NCI-H1417 (cell line): ENCODE measurements around the gene DOCK1.

Source experiments
- DNase-seq, 3 experiments: peaks; one replicate each; lab custom pipeline; 2025; lab: John Stamatoyannopoulos, UW

Gene DOCK1

DNA sequence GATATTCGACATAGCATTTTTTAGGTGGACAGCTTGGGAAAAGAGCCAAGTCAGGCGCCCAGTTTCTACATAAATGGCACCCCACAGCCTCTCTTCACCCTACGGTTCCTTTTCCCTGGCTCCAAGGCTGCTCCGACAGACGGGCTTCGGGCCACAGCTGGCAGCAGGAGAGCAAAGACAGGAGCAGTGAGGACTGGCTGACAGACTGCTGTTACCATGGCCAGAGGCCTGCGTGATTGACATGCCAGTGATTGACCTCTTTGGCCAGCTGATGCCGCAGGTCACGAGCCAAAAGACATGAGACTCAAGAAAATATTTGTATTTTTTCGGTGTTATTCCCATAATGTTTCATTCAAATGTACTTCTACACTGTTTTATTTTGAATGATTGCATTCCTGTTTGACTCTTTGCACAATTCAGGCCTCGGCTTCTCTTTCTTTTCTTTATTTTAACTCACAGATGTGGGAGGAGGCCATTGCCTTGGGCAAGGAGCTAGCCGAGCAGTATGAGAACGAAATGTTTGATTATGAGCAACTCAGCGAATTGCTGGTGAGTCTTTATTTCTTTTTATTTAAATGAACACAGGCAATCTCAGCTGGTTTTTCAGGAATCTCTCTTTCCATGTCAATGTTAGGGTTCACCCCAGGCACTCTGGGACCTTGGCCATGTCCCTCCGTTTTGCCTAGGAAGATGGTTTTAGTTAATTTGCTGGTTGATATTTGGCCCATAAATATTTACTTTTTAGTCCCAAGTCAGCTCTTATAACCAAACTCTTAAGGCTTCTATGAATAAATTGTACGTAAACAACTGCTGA, 497.6 kb downstream of the DOCK1 start:
- DNase-seq, result no peak

DNA sequence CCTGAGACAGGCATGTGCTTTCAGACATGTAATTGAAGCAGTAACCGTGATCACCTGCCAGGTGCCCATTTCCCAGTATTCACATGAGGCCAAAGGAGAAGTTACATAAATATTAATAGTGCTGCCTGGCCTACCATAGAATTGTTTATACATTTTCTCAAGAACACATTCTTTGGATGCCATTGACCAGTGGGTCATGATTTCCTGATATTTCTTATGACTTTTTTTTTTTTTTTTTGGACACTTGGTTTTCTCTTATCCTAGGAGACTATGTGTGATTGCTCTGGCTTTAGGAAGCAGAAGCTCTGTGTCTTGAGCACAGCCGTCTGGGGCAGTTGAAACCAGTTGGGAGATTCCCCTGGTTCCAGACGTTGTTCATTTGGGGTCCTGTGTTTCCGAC, 500.0 kb downstream of the DOCK1 start:
- DNase-seq, result no peak

DNA sequence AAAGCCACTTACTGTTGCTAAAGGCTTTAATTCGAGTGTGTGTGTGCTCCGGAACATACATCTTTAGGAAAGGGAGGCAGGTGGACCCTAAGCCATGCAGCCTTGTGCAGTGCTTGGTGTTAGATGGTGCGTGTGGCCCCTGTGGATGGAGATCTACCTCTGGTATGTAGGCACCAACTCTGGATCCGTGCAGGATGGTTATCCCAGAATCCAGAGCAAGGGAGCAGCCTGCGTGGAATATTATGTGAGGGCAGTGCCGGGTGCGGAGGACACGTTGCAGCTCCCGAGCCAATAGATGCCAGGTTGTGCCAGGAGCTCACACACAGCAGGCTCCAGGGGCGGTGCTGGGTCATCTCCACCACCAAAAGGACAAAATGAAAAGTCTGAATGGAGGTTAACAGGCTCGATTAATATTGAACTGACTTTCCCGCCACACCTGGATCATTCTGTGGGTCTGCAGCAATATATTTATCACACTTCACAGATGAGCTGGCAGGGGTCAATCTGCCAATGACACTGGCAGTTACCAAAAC, 500.9 kb downstream of the DOCK1 start:
- no peak for DNase-seq

DNA sequence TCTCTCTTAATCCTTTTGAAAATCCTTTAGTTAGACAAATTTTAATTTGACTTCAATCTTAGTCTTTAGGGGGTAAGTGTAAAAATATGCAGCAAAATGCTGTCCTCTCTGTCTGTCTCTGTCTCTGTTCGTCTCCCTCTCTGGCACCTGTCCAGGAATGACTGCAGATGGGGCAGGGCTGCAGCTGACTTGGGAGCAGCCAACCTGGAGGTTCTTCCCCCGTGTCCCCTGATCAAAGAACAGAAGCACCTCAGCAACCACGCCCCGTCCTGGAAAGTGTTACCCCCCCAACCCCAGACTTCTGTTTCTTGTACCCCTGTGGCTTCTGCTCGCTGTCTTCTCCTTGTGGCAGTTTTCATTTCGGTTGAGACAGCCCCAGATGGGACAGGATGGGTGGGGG, 502.3 kb downstream of the DOCK1 start:
- no peak for DNase-seq

DNA sequence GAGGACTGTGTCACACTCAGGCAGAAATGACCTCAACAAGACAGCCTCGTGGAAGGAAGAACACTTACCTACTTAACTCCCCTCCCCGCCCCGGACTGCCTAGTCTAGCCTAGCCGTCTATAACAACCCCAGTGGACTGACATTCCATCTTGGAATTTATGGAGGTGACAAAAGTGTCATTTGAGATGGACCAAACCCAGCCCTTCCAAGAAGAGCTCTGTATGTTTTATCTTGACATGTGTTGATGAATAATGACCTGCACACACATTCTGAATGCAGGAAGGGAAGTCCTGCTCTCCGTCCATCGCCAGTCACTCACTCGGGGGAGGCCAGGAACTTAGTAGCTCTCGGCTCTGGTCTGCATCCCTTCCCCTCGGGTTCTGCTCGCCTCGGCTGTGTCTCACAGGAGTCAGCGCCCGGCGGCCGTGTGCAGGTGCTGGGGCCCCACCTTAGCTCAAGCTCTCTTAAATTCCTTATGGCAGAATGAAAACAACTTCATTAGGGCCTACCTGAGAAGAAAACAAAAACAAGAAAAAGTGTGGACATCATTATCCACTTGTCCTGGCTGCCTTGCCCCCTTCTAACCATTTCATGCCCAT, 503.0 kb downstream of the DOCK1 start:
- DNase-seq, result no peak

DNA sequence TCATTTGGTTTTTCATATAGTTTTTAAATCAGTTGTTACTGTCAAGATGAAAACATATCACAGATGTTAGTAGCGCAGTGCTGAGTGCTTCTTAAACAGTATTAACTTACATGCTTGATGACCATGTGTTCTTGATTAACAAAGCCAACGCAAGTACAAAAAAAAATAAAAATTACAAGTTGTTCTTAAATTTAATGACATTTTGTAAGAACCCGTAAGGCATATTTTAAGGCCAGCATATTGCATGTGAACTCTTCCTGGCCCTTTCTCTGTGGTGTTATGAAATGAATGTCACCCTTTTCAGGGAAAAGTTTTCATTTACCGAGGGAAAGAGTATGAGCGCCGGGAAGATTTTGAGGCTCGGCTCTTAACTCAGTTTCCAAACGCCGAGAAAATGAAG, 503.5 kb downstream of the DOCK1 start:
- no peak for DNase-seq

DNA sequence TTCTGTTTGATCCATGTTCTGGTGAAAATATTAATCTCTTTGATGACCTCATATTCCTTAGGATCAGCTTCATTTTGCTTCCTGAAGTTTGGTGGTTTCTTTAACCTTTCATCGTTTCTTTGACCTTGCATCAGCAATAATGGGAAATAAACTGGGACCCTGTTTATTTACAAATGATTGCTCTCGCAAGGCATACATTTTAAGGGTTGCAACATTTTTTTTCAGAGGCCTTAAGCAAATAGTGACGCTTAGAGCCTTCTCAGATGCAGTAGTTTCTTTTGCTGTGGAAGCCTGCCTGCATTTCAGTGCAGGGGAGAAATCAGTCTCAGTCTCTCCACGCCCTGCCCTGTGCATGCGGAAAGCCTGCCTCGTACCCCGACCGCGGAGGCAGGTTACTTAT, 504.8 kb downstream of the DOCK1 start:
- no peak for DNase-seq

DNA sequence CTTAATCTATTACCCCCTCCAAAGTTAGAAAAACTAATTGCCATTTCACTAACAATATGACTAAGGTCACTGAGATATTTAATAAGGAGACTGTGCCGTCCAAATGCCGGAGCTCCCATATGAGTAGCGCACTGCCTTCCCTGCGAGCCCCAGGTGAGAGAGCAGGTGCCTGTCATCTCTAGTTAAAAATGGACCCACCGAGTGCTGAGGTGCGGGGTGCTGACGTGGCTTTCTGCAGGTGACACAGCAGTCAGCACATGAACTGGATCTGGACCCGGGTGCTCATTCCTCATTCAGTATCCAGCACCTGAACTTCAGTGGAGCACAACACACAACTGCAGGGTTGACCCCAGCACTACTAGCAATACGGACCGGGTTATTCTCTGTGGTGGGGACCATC, 505.8 kb downstream of the DOCK1 start:
- no peak for DNase-seq

DNA sequence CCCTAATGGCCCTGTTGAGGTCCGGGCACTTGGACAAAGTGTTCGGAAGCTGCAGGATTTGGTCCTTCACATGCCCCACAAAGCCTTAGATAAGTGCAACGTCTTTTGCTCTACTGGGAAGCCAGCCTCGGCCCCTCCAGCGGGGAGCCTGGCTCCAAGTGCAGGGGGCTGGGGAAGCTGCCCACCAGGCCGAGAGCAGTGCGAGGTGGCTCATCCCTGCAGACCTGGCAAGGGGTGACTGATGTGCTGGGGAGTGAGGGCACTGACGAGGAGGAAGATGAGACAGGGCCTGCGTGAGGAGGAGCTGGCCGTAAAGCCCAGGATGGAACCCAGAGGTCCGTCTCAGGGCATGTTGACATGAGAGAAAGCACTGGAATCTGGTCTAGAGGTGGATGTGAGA, 508.1 kb downstream of the DOCK1 start:
- no peak for DNase-seq

DNA sequence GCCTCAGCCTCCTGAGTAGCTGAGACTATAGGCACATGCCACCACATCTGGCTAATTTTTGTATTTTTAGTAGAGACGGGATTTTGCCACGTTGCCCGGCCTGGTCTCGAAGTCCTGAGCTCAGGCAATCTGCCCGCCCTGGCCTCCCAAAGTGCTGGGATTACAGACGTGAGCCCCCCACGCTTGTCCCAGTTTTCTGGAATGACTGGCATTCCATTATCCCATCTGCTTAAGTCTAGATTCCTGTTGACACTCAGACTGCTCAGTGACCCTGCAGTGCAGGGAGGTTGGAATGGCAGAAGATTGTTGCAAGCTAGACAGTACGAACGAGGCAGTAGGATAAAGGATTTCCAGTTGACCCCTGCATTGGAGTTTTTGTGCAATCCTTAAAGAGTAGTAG, 508.8 kb downstream of the DOCK1 start:
- no peak for DNase-seq

DNA sequence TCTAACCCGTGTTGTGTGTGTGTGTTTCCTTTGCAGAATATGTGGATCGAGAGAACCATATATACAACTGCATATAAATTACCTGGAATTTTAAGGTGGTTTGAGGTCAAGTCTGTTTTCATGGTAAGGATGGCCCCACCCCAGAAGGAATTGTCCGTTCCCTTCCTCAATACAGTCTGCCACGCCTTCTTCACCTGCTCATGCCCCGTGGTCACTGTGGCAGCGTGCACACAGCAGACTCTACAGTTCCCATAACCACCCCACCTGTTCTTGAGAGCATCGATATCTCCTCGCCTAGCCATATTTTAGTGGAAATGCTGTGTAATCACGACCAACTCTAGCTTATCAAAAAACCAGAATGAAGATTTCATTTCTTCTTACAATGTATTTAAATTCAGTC, 509.9 kb downstream of the DOCK1 start:
- no peak for DNase-seq

DNA sequence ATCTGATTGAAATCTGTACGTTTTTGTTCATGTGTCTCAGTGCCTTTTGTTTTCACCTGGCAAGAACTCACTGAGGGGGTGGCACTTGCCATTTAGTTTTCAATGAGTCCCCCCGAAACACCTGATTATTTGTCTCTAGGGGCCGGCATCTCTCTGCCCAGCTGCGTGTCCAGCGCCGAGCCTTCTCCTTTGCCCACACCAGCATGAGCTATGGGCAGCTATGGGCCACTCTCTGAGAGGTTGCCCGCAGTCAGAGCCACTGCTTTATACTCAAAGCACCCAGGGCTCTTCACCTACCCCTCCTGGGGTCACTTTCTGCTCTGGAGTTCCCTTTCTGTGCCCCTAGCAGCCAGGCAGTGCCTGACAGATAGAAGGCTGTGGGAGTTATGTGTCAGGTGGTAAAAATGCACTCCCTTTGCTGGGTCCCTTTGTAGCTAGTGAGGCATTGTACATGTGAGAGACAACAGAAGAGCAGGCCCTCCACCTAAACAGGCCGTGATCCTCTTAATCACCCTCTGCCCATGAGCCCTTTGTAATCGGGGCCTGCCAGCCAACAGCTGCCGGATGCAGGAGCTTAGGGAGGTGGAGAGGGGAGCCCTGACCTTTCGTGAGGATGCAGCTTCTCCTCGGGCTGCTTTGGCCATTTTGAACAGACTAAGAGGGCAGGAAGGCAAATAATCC, 510.8 kb downstream of the DOCK1 start:
- no peak for DNase-seq

DNA sequence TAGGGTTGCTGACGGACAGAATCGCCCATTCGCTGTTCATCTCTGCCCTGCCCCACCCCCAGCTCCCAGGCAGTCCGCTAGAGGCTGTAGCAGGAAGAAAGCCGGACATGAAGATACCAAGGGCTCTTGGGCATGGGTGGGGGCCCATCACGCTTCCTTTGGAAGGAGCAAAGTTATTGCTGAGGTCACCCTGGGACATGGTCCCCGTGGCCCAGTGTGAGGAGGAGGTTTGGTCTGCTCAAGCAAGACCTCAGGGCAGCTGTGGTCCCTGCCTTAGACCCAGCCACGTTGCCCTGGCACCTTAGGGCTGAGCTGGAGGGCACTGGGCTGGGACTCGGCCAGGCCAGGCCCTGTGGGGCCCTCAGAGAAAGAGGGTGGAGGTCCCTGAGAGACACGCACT, 511.8 kb downstream of the DOCK1 start:
- DNase-seq, result no peak

DNA sequence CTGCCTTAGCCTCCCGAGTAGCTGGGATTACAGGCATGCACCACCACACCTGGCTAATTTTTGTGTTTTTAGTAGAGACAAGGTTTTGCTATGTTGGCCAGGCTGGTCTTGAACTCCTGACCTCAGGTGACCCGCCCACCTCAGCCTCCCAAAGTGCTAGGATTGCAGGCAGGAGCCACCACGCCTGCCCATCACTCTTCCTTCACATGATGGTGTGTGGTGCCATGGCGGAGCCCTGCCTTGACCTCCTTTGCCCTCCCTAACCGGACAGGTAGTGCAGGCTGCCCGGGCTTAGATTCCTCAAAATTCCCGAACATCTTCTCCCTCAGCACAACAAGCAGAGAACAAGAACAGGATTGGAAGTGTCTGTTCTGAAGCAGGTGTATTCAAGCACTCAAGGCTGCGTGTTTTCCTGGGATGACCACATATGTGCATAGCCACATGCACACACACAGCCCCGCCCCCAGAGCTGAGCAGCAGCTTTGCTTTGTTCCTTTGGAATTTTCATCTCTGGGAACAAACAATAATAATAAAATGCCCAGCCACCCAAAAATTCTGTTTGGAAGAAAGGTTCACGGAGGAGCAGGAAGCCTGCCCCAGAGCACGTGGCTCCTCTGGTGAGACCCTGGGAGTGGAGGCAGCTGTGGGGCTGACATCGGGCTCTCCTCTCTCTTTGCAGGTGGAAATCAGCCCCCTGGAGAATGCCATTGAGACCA, 512.6 kb downstream of the DOCK1 start:
- no peak for DNase-seq

DNA sequence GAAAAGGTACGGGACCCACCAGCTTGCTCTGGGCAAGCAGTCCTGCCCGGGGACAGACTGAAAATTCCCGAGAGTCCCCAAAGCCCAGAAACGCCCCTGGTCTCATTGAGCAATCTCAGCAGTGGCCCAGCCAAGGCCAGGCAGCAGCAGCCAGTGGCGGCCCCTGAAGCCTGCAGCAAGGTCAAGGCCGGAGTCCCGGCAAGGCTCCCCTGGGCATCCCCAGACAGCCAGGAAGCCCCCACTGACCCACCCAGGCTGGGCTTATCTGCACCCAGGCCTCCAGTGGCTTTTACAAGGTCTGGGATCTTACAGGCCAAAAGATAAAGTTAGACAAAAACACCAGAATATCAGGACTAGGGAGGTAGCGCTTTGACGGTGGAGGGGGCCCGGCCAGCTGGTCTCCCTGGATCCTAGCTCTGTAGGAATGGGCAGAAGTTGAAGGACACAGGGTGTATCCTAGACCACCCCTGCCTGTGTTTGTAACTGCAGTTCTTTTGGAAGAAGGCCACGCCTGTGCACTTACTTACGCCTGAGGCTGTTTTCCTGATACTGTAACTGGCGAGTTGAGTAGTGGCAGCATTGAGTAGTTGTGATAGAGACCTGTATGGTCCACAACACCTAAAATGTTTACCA, 513.4 kb downstream of the DOCK1 start:
- no peak for DNase-seq

DNA sequence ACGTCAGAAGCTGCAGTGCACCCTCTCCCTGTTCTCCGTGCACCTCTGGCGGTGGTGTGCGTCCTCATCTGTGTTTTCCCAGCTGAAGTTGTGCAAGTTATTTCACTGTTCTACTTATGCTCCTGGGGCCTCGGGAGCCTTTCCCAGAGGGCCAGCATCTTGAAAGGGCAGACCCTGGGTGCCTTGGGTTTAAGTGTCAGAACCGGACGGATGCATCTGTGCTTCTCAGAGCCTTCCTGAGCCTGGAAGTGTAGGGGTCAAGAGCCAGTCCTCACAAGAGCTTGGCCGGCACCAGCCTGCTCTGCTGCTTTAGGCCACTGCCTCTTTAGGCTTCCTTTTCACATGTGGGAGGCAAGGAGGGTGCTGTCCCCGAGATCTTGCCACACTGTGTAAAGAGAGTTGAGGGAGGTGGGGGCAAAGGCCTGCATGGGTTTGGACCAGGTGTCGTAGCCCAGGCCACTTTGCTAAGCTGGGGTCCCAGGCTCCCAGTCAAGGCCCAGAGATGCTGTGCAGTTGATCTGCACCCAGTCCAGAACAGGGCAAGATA, 515.0 kb downstream of the DOCK1 start:
- DNase-seq, result no peak

DNA sequence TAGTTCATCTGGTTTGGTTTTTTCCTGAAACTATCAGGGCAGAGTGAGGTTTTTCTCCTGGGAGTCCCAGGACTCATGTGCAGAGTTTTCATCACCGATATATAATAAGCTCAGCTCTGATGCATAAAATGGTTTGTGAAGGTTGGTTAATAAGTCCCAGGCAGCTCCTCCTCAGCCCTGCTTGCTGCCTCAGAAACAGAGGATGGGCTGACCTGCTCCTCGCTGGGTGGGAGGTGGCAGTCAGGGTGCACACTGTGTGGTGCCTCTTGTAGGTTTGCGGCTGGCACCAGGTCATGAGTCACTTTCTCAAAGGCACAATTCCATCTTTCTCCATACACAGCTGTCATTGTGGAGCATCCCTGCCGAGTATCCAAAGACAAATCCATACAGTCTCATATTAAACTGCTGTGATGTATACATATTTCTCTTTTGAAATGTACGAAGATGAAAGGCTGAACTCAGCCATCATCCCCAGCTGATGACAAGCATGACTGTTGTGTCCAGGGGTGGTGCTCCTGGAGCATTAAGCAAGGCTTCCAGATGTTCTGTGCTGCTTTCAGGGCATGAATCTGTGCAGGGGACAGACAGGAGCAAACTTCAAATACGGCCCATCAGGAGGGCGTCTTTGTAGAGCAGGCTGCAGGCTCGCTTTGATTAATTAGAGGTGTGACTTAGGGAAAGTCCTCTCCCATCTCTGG, 518.1 kb downstream of the DOCK1 start:
- DNase-seq, result no peak

DNA sequence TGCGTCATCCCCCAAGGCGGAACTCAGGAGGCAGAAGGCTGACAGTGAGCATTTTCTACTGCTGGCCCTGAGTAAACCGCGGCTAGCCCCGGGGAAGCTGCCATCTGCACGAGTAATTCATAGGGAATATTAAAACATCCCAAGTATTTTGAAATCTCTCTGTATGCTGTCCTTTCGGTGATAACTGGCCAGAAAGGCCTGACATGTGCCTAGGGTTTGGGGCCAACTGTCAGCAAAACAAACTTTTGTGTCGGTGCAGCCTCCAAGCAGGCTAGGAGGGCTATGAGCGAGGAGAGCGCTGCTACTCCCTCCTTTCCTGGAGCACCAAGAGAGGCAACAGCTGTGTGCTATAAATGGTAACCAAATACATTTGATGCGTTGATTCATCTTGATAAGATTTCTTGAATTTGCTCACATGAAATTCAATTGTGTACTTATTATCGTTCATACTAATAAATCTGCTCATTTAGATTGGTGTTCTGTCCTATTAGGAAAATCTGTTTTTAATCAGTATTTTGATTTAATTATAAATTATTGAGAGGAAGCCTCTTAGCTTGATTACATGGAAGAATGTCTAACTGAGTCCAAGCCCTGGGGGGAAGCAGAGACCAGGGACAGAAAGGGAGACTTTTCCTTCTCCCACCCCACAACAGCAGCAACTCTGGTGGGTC, 519.5 kb downstream of the DOCK1 start:
- no peak for DNase-seq

DNA sequence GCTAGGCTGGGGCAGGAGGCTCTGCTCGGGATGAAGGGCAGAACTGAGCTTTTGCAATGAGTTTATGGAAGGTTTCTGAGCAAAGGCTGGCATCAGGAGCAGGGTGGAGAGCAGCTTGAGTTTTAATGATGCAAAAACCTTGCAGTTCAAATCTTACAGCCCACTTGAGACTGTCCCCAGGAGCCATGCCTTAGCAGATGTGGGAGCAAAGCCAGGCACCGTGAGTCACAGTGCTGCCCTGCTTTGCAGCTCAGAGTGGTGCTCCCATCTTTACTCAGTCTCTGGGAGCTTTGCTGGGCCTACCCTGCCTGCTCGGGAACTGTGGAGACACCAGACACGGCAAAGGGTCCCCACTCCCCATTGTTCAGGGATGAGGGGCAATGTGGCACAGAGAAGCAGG, 521.5 kb downstream of the DOCK1 start:
- no peak for DNase-seq

DNA sequence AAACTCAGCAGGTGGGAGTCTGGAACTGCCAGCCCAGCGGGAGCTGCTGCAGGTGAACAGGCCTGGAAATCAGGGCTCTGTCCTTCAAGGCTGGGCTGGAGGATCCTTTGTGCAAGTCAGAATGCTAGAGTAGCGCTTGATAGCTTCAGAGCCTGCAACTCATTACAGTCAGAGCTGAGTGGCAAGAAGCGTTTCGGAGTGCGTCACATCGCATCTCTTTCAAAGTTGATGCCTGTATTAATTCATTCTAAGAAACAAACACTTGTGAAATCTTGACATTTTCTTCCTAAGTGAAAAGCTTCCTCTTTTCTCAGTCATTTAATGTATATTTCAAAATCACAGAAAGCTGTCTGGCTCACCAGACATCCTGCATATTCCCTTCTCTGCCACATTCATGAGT, 522.7 kb downstream of the DOCK1 start:
- DNase-seq, result no peak
